Stomach smooth muscle (tissue), 2 donors: ENCODE measurements around the gene PAFAH1B1.

Source experiments
- H3K27ac ChIP-seq: one replicate; pipeline ENCODE4 v1.7.0; 2013; ENCODE audit warnings: mild to moderate bottlenecking, low read length, inconsistent platforms
- H3K27me3 ChIP-seq, 2 donors: one replicate each; pipeline ENCODE4 v1.7.0; 2013; ENCODE audit warnings: low read length in 2 of 2; ENCODE audit not compliant: insufficient read depth in 2 of 2, control insufficient read depth in 1 of 2
- H3K36me3 ChIP-seq, 2 donors: one replicate each; pipeline ENCODE4 v1.7.0; 2013; ENCODE audit warnings: low read length in 2 of 2; ENCODE audit not compliant: control insufficient read depth in 2 of 2, insufficient read depth in 2 of 2
- H3K4me1 ChIP-seq: one replicate; pipeline ENCODE4 v1.7.0; 2013; ENCODE audit warnings: low read length; ENCODE audit not compliant: control insufficient read depth, insufficient read depth
- H3K4me3 ChIP-seq, 2 donors: one replicate each; pipeline ENCODE4 v1.7.0; 2013; ENCODE audit warnings: low read length in 2 of 2
- H3K9ac ChIP-seq, 2 donors: one replicate each; pipeline ENCODE4 v1.7.0; 2013; ENCODE audit warnings: low read length in 2 of 2, mild to moderate bottlenecking in 1 of 2
- H3K9me3 ChIP-seq, 2 donors: one replicate each; pipeline ENCODE4 v1.7.0; 2013; ENCODE audit warnings: low read length in 2 of 2; ENCODE audit not compliant: control insufficient read depth in 2 of 2
- donor health status: healthy.
- donor health status: Pancreatic carcinoma.

Gene PAFAH1B1

GRCh38 chr17:2690165-2691068 is 97.0 kb downstream of the PAFAH1B1 start:
- Histone ChIP-seq H3K9ac (no peak overlapping the region), H3K4me1 (peaks cover 22% of the 10 kb centered on the region), H3K27ac (no peak overlapping the region), H3K9me3 (no peaks in the 10 kb centered on the region), H3K27me3 (no peaks in the 10 kb centered on the region), H3K36me3 (peaks cover 11 to 26% of the 10 kb centered on the region in 2 donors), H3K4me3 (no peak overlapping the region)

DNA sequence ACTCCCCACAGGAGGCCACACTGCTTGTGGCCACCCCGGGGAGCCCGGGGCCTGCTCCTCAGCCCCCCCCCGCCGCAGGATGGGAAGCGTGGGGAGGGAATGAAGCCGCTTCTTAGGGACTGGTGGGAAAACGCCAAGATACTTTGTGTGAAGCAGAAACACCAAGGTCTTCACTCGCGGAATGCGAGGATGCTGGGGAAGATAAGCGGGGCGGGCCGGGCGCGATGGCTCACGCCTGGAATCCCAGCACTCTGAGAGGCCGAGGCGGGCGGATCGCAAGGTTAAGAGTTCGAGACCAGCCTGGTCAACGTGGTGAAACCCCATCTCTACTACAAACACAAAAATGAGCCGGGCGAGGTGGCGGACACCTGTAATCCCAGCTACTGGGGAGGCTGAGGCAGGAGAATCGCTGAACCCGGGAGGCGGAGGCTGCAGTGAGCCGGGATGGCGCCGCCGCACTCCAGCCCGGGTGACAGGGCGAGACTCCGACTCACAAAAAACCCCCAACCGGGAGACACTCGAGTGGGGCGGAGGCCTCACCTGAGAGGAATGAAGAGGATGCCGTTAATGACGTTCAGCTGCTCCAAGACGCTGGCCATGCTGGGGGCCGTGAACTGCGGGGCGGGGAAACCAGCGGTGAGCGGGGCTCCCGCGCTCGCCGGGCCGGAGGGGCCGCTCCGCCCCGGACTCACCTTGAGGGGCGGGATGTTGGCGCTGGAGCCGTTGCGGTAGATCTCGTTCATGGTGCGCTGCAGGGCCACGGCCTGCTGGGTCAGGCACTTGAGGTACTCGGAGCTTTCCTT is 97.8 kb downstream of the PAFAH1B1 start:
- no peaks in the 10 kb centered on the region for H3K9me3 ChIP-seq
- H3K27ac ChIP-seq, result no peak overlapping the region
- H3K27me3 ChIP-seq, result no peaks in the 10 kb centered on the region
- peaks cover 20% of the 10 kb centered on the region for H3K4me1 ChIP-seq
- peaks cover 18 to 32% of the 10 kb centered on the region in 2 donors for H3K36me3 ChIP-seq
- H3K9ac ChIP-seq, result no peak overlapping the region
- H3K4me3 ChIP-seq, result no peak overlapping the region

DNA sequence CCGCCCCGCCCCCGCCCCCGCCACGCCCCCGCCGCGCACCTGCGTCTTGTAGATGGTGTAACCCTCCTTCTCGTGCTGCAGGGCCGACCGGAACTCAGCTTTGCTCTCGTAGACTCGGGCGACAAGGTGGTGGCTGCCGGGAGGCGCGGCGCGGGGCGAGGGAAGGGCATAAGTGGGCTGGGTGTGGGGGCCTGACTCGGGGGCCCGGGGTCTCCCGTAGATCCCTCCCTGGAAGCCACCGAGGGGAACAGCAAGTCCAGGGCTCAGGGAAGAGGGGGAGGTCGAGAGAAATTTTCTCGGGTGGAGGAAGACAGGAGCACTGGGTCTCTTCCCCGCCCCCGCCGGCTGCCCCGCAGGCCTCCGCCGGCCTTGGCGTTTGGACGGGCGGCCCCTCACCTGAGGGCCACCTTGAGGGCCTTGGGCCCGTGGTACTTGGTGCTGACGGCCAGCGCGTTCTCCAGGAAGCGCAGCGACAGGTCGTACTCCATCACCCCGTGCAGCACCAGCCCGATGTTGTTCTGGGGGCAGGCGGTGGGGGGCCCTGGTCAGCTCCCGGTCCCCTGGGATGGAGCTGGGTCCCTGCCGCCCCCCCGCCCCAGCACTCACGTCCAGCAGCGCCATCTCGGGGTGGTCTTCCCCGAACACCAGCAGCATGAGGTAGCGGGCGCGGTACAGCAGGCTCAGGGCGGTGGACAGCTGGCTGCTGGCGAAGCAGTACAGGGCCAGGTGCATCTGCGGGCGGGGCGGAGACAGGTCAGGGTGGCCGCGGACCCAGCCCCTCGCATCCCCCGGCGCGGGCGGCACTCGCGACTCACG is 98.7 kb downstream of the PAFAH1B1 start:
- Histone ChIP-seq H3K27ac (no peak overlapping the region), H3K27me3 (no peaks in the 10 kb centered on the region), H3K4me1 (peaks cover 11% of the 10 kb centered on the region), H3K36me3 (peaks cover 22 to 38% of the 10 kb centered on the region in 2 donors), H3K9me3 (no peaks in the 10 kb centered on the region), H3K9ac (no peak overlapping the region), H3K4me3 (no peak overlapping the region)

DNA sequence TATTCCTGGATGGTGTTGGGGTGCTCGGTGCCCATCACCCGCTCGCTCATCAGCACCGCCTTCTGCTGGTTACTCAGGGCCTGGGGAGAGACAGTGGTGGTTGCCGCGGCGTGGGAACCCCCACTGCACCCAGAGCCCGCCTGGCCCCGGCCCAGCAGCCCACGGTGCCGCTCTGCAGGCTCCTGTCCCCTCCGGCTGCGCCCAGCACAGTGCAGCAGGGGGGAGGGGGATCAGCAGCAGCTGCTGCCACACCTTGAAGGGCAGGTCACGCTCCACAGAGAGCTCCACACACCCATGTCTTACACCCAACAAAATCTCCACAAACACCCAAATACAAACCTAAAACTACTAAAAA is 99.3 kb downstream of the PAFAH1B1 start:
- H3K27ac ChIP-seq, result no peak overlapping the region
- peaks cover 25 to 38% of the 10 kb centered on the region in 2 donors for H3K36me3 ChIP-seq

DNA sequence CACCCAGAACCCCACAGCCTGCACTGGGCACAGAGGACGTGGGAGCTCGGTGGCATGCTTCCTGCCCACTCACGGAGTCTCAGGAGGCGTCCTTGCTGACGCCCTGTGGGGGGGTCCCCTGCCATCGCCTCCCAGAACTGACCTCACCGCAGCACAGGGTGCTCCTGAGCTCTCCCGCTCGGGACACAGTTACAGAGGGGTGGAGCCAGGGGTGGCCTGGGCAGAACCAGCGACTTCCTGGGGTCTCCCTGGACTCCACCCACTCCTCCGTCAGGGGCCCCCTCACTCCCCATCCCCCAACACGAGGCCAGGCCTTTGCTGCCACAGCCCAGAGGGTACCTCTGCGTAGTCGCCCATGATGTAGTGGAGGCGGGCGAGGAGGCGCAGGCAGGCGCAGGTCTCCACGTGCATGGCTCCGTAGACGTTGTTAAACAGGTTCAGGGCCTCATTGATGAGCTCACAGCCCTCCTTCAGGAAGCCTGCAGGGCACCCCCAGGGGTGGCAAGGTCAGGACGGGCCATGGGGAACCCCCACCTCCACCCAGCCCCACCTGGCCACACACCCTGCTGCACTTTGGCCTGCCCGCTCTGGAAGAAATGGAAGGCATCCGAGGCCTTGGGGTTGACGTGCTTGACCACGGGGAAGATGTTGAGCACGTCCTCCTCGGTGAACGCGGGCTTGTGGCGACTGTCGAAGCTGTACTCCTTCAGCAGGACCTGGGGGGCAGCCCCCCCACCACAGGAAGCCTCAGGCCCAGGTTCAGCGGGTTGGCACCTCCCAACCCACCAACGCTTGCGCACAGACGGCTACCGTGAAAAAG is 100.3 kb downstream of the PAFAH1B1 start:
- Histone ChIP-seq H3K27ac (no peak overlapping the region), H3K9ac (no peak overlapping the region), H3K4me1 (peaks cover 8% of the 10 kb centered on the region), H3K9me3 (no peaks in the 10 kb centered on the region), H3K27me3 (no peaks in the 10 kb centered on the region), H3K36me3 (peaks cover 32 to 41% of the 10 kb centered on the region in 2 donors), H3K4me3 (no peak overlapping the region)

More for the DNA sequence above, 99.3 kb downstream of the PAFAH1B1 start:
- Histone ChIP-seq H3K9ac (no peak overlapping the region), H3K27me3 (no peaks in the 10 kb centered on the region), H3K9me3 (no peaks in the 10 kb centered on the region), H3K4me3 (no peak overlapping the region), H3K4me1 (peaks cover 8% of the 10 kb centered on the region)

DNA sequence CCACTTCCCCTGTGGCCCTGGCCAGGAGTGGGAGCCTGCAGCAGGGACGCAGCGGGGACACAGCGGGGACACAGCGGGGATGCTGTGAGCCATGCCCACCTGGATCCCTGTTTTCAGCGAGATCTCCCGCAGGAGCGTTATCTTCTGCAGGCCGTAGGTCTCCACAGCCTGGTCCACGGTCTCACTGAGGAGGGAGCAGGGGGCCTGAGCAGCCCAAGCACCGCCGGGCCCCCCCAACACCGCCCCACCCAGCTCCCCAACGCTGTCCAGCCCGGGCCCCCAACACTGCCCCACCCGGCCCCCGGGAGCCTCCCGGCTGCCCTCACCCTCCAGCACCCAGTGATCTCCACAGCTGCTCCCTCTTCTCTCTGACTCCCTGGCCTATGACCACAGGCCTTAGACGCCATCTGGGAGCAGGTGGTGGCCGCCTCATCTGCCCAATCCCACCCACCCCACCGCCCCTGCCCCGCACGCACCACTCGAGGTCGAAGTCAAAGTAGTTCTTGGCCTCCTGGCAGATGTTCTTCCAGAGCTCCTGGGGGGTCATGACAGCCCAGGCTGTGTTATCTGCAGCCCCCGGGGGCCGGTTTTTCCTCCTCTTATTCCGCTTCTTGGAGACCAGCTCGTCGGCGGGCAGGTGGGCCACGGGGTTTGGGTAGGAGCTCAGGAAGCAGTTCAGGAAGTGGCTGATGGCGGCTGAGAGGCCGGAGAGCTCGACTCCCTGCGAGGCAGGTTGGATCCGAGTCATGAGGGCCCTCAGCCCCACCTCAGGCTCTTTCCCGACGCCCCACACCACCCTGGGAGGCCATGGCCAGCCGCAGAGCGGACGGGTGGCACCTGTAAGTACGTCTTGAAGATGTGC is 101.2 kb downstream of the PAFAH1B1 start:
- H3K4me1 ChIP-seq, result peaks cover under 1% of the 10 kb centered on the region
- no peaks in the 10 kb centered on the region for H3K27me3 ChIP-seq
- no peak overlapping the region for H3K4me3 ChIP-seq
- no peak overlapping the region for H3K27ac ChIP-seq
- no peaks in the 10 kb centered on the region for H3K9me3 ChIP-seq
- H3K36me3 ChIP-seq, result peaks cover 38 to 43% of the 10 kb centered on the region in 2 donors
- no peak overlapping the region for H3K9ac ChIP-seq

DNA sequence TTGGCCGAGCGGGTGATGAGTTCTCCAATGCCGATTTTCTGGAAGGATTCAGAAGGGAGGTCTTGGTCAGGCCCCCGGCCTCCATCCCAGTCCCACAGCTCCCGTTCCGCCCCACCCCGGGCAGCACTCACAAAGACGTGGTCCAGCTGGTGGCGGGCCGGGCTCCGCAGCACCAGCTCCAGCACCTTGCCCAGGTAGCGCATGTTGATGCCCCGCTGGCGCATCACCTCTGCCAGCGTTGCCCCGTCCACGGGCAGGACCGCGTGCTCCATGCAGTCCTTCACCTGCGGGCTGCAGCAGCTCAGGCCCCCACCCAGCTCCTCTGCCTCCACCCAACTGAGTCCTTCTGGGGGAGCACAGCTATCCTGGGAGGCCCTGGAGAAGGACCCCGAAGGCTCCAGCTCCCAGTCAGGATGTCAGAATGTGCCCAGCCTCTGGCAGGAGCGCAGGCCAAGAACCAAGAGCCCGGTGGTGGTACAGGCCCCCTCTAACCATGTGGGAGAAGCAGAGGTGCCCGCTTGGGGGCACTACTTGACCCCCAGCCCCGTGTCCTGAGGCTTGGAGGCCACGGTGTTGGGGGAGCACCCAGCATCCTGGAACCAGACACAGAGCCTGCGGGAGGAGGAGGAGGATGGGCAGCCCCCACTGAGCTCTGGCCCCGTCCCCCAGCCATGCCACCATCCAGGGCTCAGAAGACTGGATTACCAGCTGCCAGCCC is 101.9 kb downstream of the PAFAH1B1 start:
- H3K27ac ChIP-seq, result no peak overlapping the region
- H3K27me3 ChIP-seq, result no peaks in the 10 kb centered on the region
- peaks cover 35 to 47% of the 10 kb centered on the region in 2 donors for H3K36me3 ChIP-seq
- H3K4me1 ChIP-seq, result no peaks in the 10 kb centered on the region
- no peaks in the 10 kb centered on the region for H3K9me3 ChIP-seq
- no peak overlapping the region for H3K9ac ChIP-seq
- H3K4me3 ChIP-seq, result no peak overlapping the region

- Histone ChIP-seq H3K36me3 (peaks cover 39 to 47% of the 10 kb centered on the region in 2 donors), H3K9me3 (no peaks in the 10 kb centered on the region), H3K9ac (no peak overlapping the region), H3K4me3 (no peak overlapping the region), H3K4me1 (no peaks in the 10 kb centered on the region), H3K27ac (no peak overlapping the region), H3K27me3 (no peaks in the 10 kb centered on the region)
Measured at GRCh38 chr17:2695961-2696760, 102.7 kb downstream of the PAFAH1B1 start.
